ENCODE measurements around the gene SAA1.
"Not testable (repeated sequence)": the region's sequence is repeated elsewhere in the genome, so short reads cannot be mapped to it uniquely, and the experiment has no call there.

SAA1 gene

GRCh38 chr11:18259259-18259658 lies 6.8 kb upstream of the SAA1 start:
- no peak for DNase-seq (ENCODE audit: low read depth)

DNA sequence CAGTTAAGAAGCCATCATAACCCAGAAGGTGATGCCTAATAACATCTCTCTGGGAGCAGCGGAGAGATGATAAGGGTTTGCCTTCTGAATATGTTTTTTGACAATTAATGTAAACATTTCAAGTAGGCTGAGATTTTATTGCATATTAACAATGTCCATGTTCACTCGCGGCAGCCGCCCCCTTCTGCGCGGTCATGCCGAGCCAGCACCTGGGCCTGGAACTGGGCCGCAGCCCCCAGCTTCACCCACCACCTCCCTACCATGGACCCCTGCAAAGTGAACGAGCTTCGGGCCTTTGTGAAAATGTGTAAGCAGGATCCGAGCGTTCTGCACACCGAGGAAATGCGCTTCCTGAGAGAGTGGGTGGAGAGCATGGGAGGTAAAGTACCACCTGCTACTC lies 4.3 kb upstream of the SAA1 start:
- DNase-seq (ENCODE audit: low read depth): no peak

DNA sequence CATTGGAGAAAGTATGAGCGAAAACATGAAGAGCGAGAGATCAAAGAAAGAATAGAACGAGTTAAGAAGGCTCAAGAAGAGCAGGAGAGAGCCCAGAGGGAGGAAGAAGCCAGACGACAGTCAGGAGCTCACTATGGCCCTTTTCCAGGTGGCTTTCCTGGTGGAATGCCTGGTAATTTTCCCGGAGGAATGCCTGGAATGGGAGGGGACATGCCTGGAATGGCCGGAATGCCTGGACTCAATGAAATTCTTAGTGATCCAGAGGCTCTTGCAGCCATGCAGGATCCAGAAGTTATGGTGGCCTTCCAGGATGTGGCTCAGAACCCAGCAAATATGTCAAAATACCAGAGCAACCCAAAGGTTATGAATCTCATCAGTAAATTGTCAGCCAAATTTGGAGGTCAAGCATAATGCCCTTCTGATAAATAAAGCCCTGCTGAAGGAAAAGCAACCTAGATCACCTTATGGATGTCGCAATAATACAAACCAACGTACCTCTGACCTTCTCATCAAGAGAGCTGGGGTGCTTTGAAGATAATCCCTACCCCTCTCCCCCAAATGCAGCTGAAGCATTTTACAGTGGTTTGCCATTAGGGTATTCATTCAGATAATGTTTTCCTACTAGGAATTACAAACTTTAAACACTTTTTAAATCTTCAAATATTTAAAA lies 3.2 kb upstream of the SAA1 start:
- not testable (repeated sequence) for DNase-seq (ENCODE audit: low read depth)

- DNase-seq (ENCODE audit: low read depth): no peak
Measured at GRCh38 chr11:18264035-18264434, 2.0 kb upstream of the SAA1 start.

GRCh38 chr11:18264677-18265555 lies 1.1 kb upstream of the SAA1 start:
- no peak for DNase-seq (ENCODE audit: low read depth)

DNA sequence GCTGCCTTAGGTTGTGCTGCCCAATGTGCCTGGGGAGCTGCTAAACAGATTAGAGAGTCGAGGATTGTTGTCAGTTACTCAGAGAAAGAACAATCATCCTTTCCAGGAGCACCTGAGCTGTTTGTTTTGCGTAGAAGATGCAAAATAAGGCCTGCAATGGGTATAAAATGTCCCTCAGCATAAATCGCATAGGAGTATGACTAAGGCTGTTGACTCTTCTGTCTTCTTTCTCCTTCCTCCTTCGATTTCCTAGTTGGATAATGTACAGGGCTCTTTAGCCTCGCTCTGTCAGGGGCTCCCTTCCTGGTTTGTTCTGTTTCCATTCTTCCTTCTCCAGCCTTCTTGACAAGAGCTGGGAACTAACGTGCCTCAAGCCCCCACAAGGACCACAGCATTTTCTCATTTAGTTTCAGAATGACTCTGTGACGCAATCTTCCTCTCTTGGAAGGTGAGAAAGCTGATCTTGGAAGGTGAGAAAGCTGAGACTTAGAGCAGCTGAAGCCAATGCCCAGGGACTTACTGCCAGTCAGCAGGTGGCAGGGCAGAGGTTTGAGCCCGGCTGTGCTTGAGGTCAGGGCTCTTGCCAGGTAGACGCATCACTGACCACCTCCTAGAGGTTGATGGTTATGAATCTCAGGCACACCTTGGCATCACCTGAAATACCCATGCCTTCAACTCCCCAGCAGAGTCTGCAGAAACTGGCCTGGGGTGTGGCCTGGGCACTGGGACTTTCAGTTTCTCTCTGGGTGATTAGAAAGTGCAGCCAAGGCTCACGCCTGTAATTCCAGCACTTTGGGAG lies 1.5 kb downstream of the SAA1 start:
- DNase-seq (ENCODE audit: low read depth): not testable (repeated sequence)

DNA sequence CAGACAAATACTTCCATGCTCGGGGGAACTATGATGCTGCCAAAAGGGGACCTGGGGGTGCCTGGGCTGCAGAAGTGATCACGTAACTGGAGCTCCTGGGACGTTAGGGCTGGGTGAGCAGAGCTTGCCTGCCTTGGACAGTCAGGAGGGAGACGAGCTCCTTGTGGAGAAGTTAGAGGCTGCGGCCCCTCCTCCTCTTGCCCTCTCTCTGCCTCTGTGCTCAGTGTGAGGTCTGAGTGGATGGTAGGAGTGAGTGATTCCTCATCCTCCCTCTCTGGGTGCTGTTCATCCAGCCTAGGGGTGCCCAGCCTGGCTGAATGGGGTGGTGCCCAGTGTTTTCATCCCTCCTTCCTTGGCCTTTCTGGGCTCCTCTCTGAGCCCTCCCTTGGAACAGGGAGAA lies 3.2 kb downstream of the SAA1 start:
- DNase-seq (ENCODE audit: low read depth): not testable (repeated sequence)

DNA sequence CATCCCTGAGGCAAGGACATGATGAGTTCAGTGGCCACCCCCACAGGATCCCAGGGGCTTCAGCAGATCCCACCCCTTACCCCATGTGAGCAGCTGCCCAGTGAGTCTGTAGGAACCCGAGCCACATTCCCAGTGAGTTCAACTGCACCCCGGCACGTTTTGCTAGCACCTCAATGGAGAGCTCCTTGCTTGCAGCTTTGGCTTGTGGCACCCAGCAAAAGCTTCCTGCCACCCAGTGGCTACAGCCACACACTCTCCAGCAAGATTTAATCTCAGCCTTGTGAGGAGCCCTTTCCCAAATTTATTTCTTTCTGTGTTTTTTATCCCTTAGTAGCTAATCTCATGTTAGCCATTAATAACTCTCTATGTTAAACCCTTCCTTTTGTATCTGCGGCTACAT lies 4.0 kb downstream of the SAA1 start:
- no peak for DNase-seq (ENCODE audit: low read depth)

- no peak for DNase-seq (ENCODE audit: low read depth)
Measured at GRCh38 chr11:18271206-18271605, 5.1 kb downstream of the SAA1 start.

DNA sequence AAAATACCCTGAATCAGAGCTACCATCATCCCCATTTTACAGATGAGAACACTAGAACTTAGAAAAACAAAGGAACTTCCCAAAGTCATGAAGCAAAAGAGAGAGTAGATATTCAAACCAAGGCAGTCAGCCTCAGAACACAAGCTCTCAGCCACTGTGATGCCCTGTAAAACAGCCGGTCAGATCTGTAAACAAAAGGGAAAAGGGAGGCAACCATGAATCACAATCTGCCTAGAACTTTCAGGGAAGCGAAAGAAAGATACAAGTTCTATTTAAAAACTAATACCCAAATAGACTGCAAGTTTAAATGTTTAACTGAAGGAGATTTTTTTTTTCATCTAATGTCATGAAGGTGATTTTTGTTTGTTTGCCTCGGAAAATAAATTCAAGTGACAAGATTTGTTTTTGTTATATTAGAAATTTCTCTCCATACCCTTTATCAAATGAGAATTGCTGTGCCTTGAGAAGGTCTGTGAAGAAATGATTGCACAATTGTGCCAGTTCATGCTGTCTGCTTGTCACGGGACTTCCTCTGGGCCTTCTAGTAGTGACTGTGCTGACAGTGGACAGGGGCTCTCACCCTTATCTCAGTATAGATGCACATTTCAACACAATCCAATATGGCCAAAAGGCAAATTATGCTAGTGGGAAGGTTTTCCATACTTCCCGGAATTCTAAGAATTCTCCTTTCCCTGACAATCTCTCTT lies 11.7 kb downstream of the SAA1 start:
- DNase-seq (ENCODE audit: low read depth): no peak

GRCh38 chr11:18280438-18281045 lies 14.5 kb downstream of the SAA1 start:
- DNase-seq (ENCODE audit: low read depth): no peak

GRCh38 chr11:18282626-18283025 lies 16.6 kb downstream of the SAA1 start:
- no peak for DNase-seq (ENCODE audit: low read depth)

GRCh38 chr11:18285841-18286240 lies 19.8 kb downstream of the SAA1 start:
- no peak for DNase-seq (ENCODE audit: low read depth)

- no peak for DNase-seq (ENCODE audit: low read depth)
Measured at GRCh38 chr11:18288911-18289310, 22.8 kb downstream of the SAA1 start.

DNA sequence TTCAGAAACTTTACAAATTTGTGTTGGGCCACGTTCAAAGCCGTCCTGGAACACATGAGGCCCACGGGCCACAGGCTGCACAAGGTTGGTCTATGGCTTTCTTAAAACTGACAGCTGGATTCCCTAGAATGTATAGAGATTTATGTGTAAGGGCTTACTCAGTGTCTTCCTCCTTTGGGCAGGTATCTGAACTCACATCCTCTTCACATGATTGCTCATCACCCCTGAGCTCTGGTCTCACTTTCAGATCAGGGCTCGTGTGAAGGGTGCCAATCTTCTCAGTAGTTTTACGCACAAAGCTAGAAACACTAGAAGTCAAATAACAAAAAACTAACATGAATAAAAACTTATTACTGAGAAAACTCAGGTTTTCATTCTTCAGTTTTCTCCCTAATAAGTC lies 28.8 kb downstream of the SAA1 start:
- DNase-seq (ENCODE audit: low read depth): no peak

DNA sequence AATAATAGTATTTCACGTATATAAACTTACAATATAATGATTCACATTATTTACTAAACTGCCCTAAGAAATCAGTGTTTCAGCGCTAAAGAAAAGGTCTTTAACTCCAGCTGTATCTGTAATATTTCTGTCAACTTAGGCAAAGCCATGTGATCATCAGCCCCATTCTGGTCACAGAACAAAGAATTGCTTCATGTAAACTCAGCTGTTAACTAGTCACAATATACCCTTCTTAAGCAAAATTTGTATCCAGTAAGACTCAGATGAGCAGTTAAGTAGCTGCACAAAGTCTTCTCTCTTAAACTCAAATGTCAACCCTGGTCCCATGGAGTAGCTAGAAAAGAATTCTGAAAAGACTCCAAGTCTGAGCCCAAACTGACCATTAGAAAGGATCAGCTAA lies 29.3 kb downstream of the SAA1 start:
- no peak for DNase-seq (ENCODE audit: low read depth)

- DNase-seq (ENCODE audit: low read depth): no peak
Measured at GRCh38 chr11:18299721-18300120, 33.7 kb downstream of the SAA1 start.

DNA sequence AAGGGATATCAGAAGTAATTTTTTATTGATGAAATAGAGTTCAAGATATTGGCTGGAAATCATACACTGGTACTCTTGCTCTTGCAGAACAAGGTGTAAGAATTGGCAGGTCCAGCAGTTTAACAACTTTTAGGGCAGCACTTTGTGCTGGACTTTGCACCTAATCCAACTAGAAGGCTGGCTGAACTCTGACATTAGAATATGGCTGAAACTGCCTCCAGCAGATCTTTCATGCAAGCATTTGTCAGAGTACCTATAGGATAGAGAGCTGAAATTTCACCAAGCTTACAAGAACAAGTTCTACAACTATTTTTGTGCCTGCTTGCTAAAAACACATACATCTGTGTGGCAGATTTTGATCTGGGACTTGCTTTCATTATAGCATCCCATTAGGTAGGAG lies 38.7 kb downstream of the SAA1 start:
- DNase-seq (ENCODE audit: low read depth): no peak

- no peak for DNase-seq (ENCODE audit: low read depth)
Measured at GRCh38 chr11:18307461-18308139, 41.5 kb downstream of the SAA1 start.

DNA sequence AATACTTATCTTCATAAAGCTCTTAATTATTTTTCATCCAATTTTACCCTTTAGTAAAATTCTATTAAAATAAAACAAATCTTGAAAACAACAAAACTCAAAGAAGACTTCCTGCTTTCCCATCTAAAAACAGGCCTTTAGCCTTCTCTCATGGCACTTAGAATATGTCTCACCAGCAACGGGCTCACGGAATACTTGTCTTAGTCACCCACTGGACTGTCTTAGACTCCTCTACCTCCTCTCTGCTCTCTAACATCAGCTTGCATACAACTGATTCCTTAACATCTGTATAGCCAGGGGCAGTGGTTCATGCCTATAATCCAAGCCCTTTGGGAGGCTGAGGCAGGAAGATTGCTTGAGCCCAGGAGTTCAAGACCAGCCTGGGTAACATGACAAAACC lies 42.2 kb downstream of the SAA1 start:
- no peak for DNase-seq (ENCODE audit: low read depth)

GRCh38 chr11:18309691-18310090 lies 43.6 kb downstream of the SAA1 start:
- no peak for DNase-seq (ENCODE audit: low read depth)

All from T-helper 22 cell (primary cell).